ENCODE results near the gene ERGIC1.
"Not testable (repeated sequence)": the region's sequence is repeated elsewhere in the genome, so short reads cannot be mapped to it uniquely, and the experiment has no call there.

ERGIC1 gene

GRCh38 chr5:172830876-172831662, 3.0 kb upstream of the ERGIC1 start:
- DNase-seq = peak; percentile 75

GRCh38 chr5:172832383-172833315, 1.4 kb upstream of the ERGIC1 start:
- no peak for DNase-seq

GRCh38 chr5:172833372-172833685, 722 bp upstream of the ERGIC1 start:
- DNase-seq = no peak

GRCh38 chr5:172834415-172835289, 601 bp downstream of the ERGIC1 start:
- DNase-seq = no peak

- no peak for DNase-seq
Measured at GRCh38 chr5:172835290-172835993, 1.4 kb downstream of the ERGIC1 start.

- DNase-seq = no peak
Measured at GRCh38 chr5:172835994-172836356, 1.9 kb downstream of the ERGIC1 start.

GRCh38 chr5:172837640-172838039, 3.6 kb downstream of the ERGIC1 start:
- DNase-seq = no peak

- no peak for DNase-seq
Measured at GRCh38 chr5:172838151-172838875, 4.3 kb downstream of the ERGIC1 start.

- DNase-seq = no peak
Measured at GRCh38 chr5:172839669-172840431, 5.8 kb downstream of the ERGIC1 start.

- DNase-seq = no peak
Measured at GRCh38 chr5:172840432-172841154, 6.5 kb downstream of the ERGIC1 start.

- no peak for DNase-seq
Measured at GRCh38 chr5:172841256-172841655, 7.2 kb downstream of the ERGIC1 start.

- no peak for DNase-seq
Measured at GRCh38 chr5:172843825-172844576, 9.9 kb downstream of the ERGIC1 start.

GRCh38 chr5:172844577-172844838, 10.5 kb downstream of the ERGIC1 start:
- no peak for DNase-seq

GRCh38 chr5:172845154-172845553, 11.1 kb downstream of the ERGIC1 start:
- DNase-seq = no peak

- no peak for DNase-seq
Measured at GRCh38 chr5:172845576-172845975, 11.5 kb downstream of the ERGIC1 start.

- no peak for DNase-seq
Measured at GRCh38 chr5:172846249-172846648, 12.2 kb downstream of the ERGIC1 start.

GRCh38 chr5:172846677-172847076, 12.6 kb downstream of the ERGIC1 start:
- no peak for DNase-seq

- DNase-seq = not testable (repeated sequence)
Measured at GRCh38 chr5:172847584-172847983, 13.5 kb downstream of the ERGIC1 start.

GRCh38 chr5:172848419-172848818, 14.4 kb downstream of the ERGIC1 start:
- no peak for DNase-seq
